ENCODE results near the gene SHISA6.

Gene SHISA6

GRCh38 chr17:11240841-11241610, at the start of gene SHISA6:
Gene SHISA6, plus strand, starts transcription at chr17:11241213.
- DNase-seq = no peak

GRCh38 chr17:11195801-11196200, 45.2 kb upstream of the SHISA6 start:
- no peak for DNase-seq

GRCh38 chr17:11204991-11205390, 36.0 kb upstream of the SHISA6 start:
- DNase-seq = no peak

GRCh38 chr17:11205659-11206058, 35.4 kb upstream of the SHISA6 start:
- no peak for DNase-seq

GRCh38 chr17:11209906-11210305, 31.1 kb upstream of the SHISA6 start:
- DNase-seq = no peak

- no peak for DNase-seq
Measured at GRCh38 chr17:11212792-11213191, 28.2 kb upstream of the SHISA6 start.

- DNase-seq = no peak
Measured at GRCh38 chr17:11216976-11217375, 24.0 kb upstream of the SHISA6 start.

- DNase-seq = no peak
Measured at GRCh38 chr17:11221196-11221595, 19.8 kb upstream of the SHISA6 start.

GRCh38 chr17:11221721-11222120, 19.3 kb upstream of the SHISA6 start:
- DNase-seq = no peak

GRCh38 chr17:11238705-11239104, 2.3 kb upstream of the SHISA6 start:
- no peak for DNase-seq

GRCh38 chr17:11239379-11239970, 1.5 kb upstream of the SHISA6 start:
- no peak for DNase-seq

GRCh38 chr17:11240041-11240840, 772 bp upstream of the SHISA6 start:
- DNase-seq = no peak

GRCh38 chr17:11241611-11242226, 706 bp downstream of the SHISA6 start:
- no peak for DNase-seq

- no peak for DNase-seq
Measured at GRCh38 chr17:11242411-11242810, 1.4 kb downstream of the SHISA6 start.

- no peak for DNase-seq
Measured at GRCh38 chr17:11244776-11245175, 3.8 kb downstream of the SHISA6 start.

- DNase-seq = no peak
Measured at GRCh38 chr17:11245187-11245586, 4.2 kb downstream of the SHISA6 start.

- no peak for DNase-seq
Measured at GRCh38 chr17:11245791-11246190, 4.8 kb downstream of the SHISA6 start.

- no peak for DNase-seq
Measured at GRCh38 chr17:11250161-11250560, 9.1 kb downstream of the SHISA6 start.

- no peak for DNase-seq
Measured at GRCh38 chr17:11251561-11252107, 10.6 kb downstream of the SHISA6 start.

GRCh38 chr17:11252146-11252545, 11.1 kb downstream of the SHISA6 start:
- DNase-seq = no peak

GRCh38 chr17:11256877-11257276, 15.9 kb downstream of the SHISA6 start:
- DNase-seq = peak in 1 of 2 experiments; percentile 14

GRCh38 chr17:11264183-11264871, 23.3 kb downstream of the SHISA6 start:
- no peak for DNase-seq
